ENCODE data around the gene CFAP251.

The CFAP251 gene

DNA sequence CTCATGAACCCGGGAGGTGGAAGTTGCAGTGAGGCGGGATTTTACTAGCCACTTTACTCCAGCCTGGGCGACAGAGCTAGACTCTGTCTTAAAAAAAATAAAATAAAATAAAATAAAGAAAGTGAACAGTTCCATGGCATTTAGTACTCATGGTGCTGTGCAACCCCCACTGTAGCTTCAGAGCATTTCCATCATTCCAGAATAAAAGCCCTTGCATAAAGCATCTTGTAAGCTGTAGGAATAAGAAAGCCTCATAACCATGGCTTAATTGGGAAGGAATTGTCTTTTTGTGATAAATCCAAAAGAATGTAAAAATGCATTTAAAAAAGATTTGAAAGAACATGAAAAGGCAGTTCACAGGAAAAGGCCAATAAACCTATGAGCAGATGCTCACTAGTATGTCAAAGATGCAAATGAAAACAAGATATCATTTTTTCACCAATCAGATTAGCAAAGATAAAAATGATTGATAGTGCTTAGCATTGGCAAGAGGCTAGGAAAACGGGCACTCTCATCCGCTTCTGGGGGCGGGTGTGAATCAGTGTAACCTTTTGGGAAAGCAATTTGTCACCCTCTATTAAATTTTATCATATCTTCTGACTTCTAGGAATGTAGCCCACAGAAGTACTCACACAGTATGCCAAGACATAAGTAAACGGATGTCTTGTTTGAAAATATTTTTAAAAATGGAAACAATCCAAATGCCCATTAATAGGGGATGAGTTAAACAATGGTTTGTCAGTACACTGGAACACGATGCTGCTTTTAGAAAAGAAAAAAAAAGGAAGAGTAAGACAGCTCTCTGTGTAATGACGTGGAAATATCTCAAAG is 46.6 kb downstream of the CFAP251 start:
- H3K4me1 ChIP-seq (ENCODE audit: insufficient read depth, low read length), result no peaks in the 10 kb centered on the region
- no peaks in the 10 kb centered on the region for H3K36me3 ChIP-seq (ENCODE audit: insufficient read depth, low read length)
- no peak overlapping the region for H3K4me3 ChIP-seq (ENCODE audit: low read depth in 1 of 2, low read length in 2 of 2)
- H3K9ac ChIP-seq (ENCODE audit: low read length), result no peak overlapping the region
- no peaks in the 10 kb centered on the region for H3K27me3 ChIP-seq (ENCODE audit: control insufficient read depth in 1 of 2, insufficient read depth in 2 of 2, low read length in 2 of 2)
- no peaks in the 10 kb centered on the region for H3K9me3 ChIP-seq (ENCODE audit: low read length)
- H3K27ac ChIP-seq (ENCODE audit: low read depth, low read length), result no peak overlapping the region

DNA sequence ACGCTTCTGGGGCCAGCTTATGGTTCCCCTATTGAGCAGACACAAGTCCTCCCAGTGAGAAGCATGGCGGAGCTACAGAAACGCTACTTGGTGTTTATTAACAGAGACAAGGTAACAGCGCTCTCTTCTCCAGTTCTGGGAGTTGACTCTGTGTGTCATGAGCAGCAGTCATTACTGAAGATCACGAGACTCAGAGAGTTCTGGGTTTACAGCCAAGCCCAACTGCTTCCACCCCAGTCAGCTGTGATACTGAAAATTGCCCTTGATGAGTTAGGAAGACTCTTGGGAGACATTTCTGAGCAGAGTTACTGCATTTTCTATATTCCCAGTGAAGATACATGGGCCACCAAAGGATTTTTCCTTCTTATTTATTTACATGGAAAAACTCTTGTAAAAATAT is 48.6 kb downstream of the CFAP251 start:
- no peaks in the 10 kb centered on the region for H3K4me1 ChIP-seq (ENCODE audit: insufficient read depth, low read length)
- no peak overlapping the region for H3K9ac ChIP-seq (ENCODE audit: low read length)
- H3K27ac ChIP-seq (ENCODE audit: low read depth, low read length), result no peak overlapping the region
- no peaks in the 10 kb centered on the region for H3K36me3 ChIP-seq (ENCODE audit: insufficient read depth, low read length)
- no peaks in the 10 kb centered on the region for H3K9me3 ChIP-seq (ENCODE audit: low read length)
- no peaks in the 10 kb centered on the region for H3K27me3 ChIP-seq (ENCODE audit: control insufficient read depth in 1 of 2, insufficient read depth in 2 of 2, low read length in 2 of 2)
- no peak overlapping the region for H3K4me3 ChIP-seq (ENCODE audit: low read depth in 1 of 2, low read length in 2 of 2)

DNA sequence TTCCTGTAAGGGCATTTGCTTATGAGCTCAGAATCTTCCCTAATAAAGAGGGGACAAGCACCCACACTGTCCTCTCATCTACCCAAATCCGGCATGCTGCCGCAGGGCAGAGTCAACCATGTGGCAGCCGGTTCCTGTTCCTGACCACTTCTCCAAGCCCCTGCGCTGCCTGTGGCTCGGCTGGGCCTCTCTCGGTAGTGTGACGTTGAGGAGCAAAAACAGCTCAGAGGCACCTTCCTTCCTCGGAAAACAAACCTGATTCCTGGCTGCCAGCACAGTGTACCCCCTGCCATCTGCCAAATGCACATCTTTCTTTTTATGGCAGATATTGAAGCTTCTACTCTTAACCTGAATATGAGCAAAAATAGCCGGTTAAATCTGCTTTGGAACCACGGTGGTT is 50.5 kb downstream of the CFAP251 start:
- H3K27me3 ChIP-seq (ENCODE audit: control insufficient read depth in 1 of 2, insufficient read depth in 2 of 2, low read length in 2 of 2), result no peaks in the 10 kb centered on the region
- H3K4me1 ChIP-seq (ENCODE audit: insufficient read depth, low read length), result no peaks in the 10 kb centered on the region
- no peaks in the 10 kb centered on the region for H3K36me3 ChIP-seq (ENCODE audit: insufficient read depth, low read length)
- H3K4me3 ChIP-seq (ENCODE audit: low read depth in 1 of 2, low read length in 2 of 2), result no peak overlapping the region
- H3K9ac ChIP-seq (ENCODE audit: low read length), result no peak overlapping the region
- no peak overlapping the region for H3K27ac ChIP-seq (ENCODE audit: low read depth, low read length)
- H3K9me3 ChIP-seq (ENCODE audit: low read length), result no peaks in the 10 kb centered on the region

DNA sequence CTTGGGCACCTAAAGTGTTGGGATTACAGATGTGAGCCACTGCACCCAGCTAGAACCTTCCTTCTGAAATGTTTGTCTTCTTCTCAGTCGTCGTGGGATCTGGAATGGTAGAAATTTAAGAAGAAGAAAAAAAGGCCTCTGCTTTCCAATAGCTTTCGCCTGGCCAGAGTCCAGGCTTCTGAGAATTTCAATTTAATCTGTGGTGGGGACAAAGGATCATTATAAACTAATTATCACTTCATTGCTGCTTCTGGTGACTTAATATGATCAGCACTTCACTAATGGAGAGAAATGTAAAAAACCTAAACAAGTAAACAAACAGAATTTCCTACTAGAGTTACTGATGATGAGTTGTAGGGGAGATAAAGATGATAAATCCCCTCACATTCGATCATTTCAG is 51.3 kb downstream of the CFAP251 start:
- no peaks in the 10 kb centered on the region for H3K9me3 ChIP-seq (ENCODE audit: low read length)
- no peak overlapping the region for H3K27ac ChIP-seq (ENCODE audit: low read depth, low read length)
- no peaks in the 10 kb centered on the region for H3K36me3 ChIP-seq (ENCODE audit: insufficient read depth, low read length)

DNA sequence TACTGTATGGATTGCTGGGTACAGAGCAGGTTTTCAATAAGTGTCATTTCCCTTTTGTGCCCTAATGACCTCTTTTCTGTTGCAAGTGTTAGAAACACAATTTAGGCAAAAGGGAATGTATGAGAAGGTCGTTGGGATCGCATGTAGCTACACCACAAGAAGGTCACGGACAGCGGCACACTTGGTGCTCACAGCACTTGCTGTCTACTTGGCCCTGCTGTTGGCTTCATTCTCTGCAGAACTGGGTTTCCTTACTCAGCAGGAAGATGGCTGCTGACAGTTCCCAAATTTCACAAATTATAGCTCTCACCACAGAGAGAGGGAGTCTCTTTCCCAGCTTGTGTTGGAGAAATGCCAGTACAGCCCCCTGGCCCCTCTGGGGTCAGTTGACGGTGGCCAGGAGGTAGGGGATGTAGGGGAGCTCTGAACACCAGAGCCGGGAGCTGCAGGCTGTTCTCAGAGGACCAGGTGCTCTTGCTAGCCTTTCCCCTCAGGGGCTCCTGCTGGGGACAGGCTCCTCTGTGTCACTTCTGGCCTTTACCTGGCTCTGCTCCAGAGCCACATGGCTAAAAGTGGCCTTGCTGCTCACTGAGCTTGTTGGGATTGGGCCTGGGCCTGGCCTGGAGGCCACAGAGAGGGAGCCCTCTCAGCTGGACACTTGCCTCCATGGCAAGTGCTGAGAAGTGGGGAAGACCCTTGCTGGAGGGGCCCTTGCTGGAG is 52.3 kb downstream of the CFAP251 start:
- no peaks in the 10 kb centered on the region for H3K9me3 ChIP-seq (ENCODE audit: low read length)
- no peak overlapping the region for H3K4me3 ChIP-seq (ENCODE audit: low read depth in 1 of 2, low read length in 2 of 2)
- H3K36me3 ChIP-seq (ENCODE audit: insufficient read depth, low read length), result no peaks in the 10 kb centered on the region
- H3K27me3 ChIP-seq (ENCODE audit: control insufficient read depth in 1 of 2, insufficient read depth in 2 of 2, low read length in 2 of 2), result no peaks in the 10 kb centered on the region
- H3K9ac ChIP-seq (ENCODE audit: low read length), result no peak overlapping the region
- no peaks in the 10 kb centered on the region for H3K4me1 ChIP-seq (ENCODE audit: insufficient read depth, low read length)
- no peak overlapping the region for H3K27ac ChIP-seq (ENCODE audit: low read depth, low read length)

More for the DNA sequence above, 51.3 kb downstream of the CFAP251 start:
- Histone ChIP-seq H3K27me3 (ENCODE audit: control insufficient read depth in 1 of 2, insufficient read depth in 2 of 2, low read length in 2 of 2) (no peaks in the 10 kb centered on the region), H3K4me1 (ENCODE audit: insufficient read depth, low read length) (no peaks in the 10 kb centered on the region), H3K4me3 (ENCODE audit: low read depth in 1 of 2, low read length in 2 of 2) (no peak overlapping the region), H3K9ac (ENCODE audit: low read length) (no peak overlapping the region)

DNA sequence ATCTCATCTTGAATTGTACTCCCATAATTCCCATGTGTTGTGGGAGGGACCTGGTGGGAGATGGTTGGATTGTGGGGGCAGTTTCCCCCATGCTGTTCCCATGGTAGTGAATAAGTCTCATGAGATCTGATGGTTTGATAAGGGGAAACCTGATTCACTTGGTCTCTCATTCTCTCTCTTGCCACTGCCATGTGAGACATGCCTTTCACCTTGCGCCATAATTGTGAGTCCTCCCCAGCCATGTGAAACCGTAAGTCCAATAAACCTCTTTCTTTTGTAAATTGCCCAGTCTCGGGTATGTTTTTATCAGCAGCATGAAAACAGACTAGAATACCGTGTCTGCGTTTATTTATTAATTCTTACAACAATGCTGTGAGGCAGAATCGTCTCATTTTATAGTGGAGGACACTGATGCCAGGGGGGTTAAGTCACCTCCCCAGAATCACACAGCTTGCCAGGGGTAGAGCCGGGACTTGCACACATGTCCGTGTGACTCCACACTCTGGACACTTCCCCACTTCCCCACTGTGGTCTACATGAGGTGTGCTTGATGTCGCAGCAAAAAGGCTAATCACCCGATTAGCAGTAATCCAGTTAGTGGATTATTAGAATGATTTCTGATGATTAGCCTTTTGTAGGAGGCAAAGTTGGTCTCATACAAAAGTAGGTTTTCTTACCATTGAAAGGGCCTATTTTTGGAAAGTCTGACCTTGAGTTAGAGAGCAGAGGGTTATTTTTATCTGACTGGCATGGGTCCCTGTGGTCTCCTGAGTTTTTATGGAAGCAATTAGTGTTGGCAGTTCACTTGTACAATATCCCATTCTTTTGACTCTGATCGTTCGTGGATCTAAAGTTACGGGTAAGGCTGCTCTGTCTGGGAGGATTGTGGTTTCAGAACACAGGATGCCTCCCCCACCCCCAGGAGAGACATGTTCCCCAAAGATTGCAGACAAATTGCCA is 55.9 kb downstream of the CFAP251 start:
- no peak overlapping the region for H3K4me3 ChIP-seq (ENCODE audit: low read depth in 1 of 2, low read length in 2 of 2)
- no peaks in the 10 kb centered on the region for H3K9me3 ChIP-seq (ENCODE audit: low read length)
- no peaks in the 10 kb centered on the region for H3K36me3 ChIP-seq (ENCODE audit: insufficient read depth, low read length)
- H3K27me3 ChIP-seq (ENCODE audit: control insufficient read depth in 1 of 2, insufficient read depth in 2 of 2, low read length in 2 of 2), result no peaks in the 10 kb centered on the region
- H3K9ac ChIP-seq (ENCODE audit: low read length), result no peak overlapping the region
- no peaks in the 10 kb centered on the region for H3K4me1 ChIP-seq (ENCODE audit: insufficient read depth, low read length)
- H3K27ac ChIP-seq (ENCODE audit: low read depth, low read length), result no peak overlapping the region

DNA sequence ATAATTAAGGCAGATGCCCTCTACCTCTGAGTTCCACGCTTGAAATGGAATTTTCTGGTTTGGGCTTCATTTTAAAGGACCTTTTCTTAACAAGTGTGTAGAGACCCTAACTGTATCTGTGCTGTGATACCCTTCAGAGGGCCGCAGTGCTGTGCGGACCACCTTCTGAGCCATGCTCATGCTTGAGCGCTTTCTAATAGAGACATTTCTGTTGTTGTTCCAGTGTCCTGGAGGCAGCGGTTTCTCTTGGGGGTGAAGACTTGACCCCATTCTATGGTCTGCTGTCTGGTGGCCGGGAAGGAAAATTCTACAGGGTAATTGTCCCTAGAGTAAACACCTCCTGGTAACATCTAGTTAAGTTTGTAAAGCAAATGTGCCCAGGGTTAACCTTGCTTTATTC is 56.6 kb downstream of the CFAP251 start:
- H3K4me1 ChIP-seq (ENCODE audit: insufficient read depth, low read length), result no peaks in the 10 kb centered on the region
- H3K27ac ChIP-seq (ENCODE audit: low read depth, low read length), result no peak overlapping the region
- no peaks in the 10 kb centered on the region for H3K9me3 ChIP-seq (ENCODE audit: low read length)
- no peak overlapping the region for H3K9ac ChIP-seq (ENCODE audit: low read length)
- H3K36me3 ChIP-seq (ENCODE audit: insufficient read depth, low read length), result no peaks in the 10 kb centered on the region
- no peaks in the 10 kb centered on the region for H3K27me3 ChIP-seq (ENCODE audit: control insufficient read depth in 1 of 2, insufficient read depth in 2 of 2, low read length in 2 of 2)
- no peak overlapping the region for H3K4me3 ChIP-seq (ENCODE audit: low read depth in 1 of 2, low read length in 2 of 2)

DNA sequence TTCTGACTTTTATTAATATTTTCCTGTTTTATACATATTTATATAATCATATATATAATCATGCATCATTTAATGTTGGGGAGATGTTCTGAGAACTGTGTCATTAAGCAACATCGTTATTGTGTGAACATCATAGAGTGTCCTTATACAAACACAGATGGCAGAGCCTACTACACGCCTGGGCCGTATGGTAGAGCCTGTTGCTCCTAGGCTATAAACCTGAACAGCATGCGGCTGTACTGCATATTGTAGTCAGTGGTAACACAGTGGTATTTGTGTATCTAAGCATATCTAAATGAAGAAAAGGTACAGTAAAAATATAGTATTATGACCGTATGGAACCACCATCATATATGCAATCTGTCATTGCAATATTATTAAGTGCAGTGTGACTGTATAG is 58.6 kb downstream of the CFAP251 start:
- H3K27ac ChIP-seq (ENCODE audit: low read depth, low read length), result no peak overlapping the region
- no peaks in the 10 kb centered on the region for H3K4me1 ChIP-seq (ENCODE audit: insufficient read depth, low read length)
- no peak overlapping the region for H3K4me3 ChIP-seq (ENCODE audit: low read depth in 1 of 2, low read length in 2 of 2)
- H3K27me3 ChIP-seq (ENCODE audit: control insufficient read depth in 1 of 2, insufficient read depth in 2 of 2, low read length in 2 of 2), result no peaks in the 10 kb centered on the region
- no peaks in the 10 kb centered on the region for H3K36me3 ChIP-seq (ENCODE audit: insufficient read depth, low read length)
- no peaks in the 10 kb centered on the region for H3K9me3 ChIP-seq (ENCODE audit: low read length)
- no peak overlapping the region for H3K9ac ChIP-seq (ENCODE audit: low read length)

DNA sequence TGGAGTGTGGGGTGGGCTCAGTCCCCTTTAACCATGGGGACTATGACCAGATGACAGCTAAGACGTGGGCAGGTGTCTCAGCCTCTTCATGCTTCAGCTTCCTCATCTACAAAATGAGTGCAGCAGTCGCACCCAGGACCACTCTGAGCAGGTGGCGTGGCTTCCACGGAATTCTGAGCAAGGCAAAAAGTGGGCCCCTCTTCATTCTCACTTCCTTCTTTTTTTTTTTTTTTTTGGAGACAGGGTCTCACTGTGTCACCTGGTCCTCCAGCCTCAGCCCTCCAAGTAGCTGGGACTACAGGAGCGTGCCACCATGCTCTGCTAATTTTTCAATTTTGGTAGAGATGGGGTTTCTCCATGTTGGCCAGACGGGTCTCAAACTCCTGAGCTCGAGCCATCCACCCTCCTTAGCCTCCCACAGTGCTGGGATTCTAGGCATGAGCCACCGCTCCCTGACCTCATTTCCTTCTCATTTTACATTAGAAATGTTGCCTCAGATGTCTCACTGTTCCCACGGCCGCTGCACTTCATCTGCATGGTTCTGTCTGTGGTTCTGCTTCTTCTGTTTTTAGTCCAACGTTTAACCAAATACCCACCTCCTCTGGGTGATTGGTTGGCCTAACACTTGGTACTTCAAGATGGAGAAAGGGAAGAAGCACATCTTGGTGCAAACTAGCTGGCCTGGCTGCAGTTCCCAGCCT is 61.9 kb downstream of the CFAP251 start:
- H3K27me3 ChIP-seq (ENCODE audit: control insufficient read depth in 1 of 2, insufficient read depth in 2 of 2, low read length in 2 of 2), result no peaks in the 10 kb centered on the region
- H3K9ac ChIP-seq (ENCODE audit: low read length), result no peak overlapping the region
- H3K27ac ChIP-seq (ENCODE audit: low read depth, low read length), result no peak overlapping the region
- no peaks in the 10 kb centered on the region for H3K4me1 ChIP-seq (ENCODE audit: insufficient read depth, low read length)
- no peaks in the 10 kb centered on the region for H3K36me3 ChIP-seq (ENCODE audit: insufficient read depth, low read length)
- H3K4me3 ChIP-seq (ENCODE audit: low read depth in 1 of 2, low read length in 2 of 2), result no peak overlapping the region
- no peaks in the 10 kb centered on the region for H3K9me3 ChIP-seq (ENCODE audit: low read length)

DNA sequence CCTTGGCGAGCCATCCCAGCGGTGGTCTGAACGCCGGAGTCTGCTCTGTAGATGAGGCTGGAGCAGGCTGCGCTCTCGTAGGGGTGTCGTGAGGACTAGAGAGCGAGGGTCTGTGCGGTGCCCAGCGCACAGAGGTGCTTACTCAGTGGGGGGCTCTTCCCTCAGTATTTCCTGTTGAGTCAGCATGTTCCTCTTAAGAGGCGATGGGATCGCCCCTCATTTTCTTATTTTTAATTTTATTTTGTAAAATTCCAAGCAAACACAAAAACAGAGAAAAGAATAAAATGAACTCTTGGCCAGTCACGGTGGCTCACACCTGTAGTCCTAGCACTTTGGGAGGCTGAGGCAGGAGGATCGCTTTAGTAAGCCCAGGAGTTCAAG is 62.5 kb downstream of the CFAP251 start:
- Histone ChIP-seq H3K36me3 (ENCODE audit: insufficient read depth, low read length) (no peaks in the 10 kb centered on the region), H3K9ac (ENCODE audit: low read length) (no peak overlapping the region), H3K27ac (ENCODE audit: low read depth, low read length) (no peak overlapping the region), H3K9me3 (ENCODE audit: low read length) (no peaks in the 10 kb centered on the region), H3K4me3 (ENCODE audit: low read depth in 1 of 2, low read length in 2 of 2) (no peak overlapping the region), H3K27me3 (ENCODE audit: control insufficient read depth in 1 of 2, insufficient read depth in 2 of 2, low read length in 2 of 2) (no peaks in the 10 kb centered on the region), H3K4me1 (ENCODE audit: insufficient read depth, low read length) (no peaks in the 10 kb centered on the region)

DNA sequence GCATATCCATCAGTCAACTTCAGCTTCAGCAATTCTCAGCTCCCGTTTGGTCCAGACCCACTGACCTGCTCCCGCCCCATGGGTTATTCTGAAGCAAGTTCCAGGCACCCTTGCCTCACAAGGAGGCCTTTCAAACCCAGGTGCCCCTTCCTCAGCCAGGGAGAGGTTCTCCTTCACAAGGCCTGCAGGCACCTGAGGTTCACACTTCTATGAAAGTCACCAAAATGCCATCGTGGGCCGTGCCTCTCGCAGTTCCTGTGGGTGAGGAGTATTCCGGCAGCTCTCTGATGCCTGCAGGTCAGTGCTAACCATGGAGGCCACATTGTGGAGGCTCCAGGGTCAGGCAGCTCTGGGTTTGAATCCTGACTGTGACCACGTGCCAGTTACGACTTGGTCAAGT is 63.1 kb downstream of the CFAP251 start:
- no peak overlapping the region for H3K27ac ChIP-seq (ENCODE audit: low read depth, low read length)
- no peak overlapping the region for H3K9ac ChIP-seq (ENCODE audit: low read length)

More for the DNA sequence above, 63.1 kb downstream of the CFAP251 start:
- H3K36me3 ChIP-seq (ENCODE audit: insufficient read depth, low read length), result no peaks in the 10 kb centered on the region
- H3K4me1 ChIP-seq (ENCODE audit: insufficient read depth, low read length), result no peaks in the 10 kb centered on the region
- no peaks in the 10 kb centered on the region for H3K27me3 ChIP-seq (ENCODE audit: control insufficient read depth in 1 of 2, insufficient read depth in 2 of 2, low read length in 2 of 2)
- H3K4me3 ChIP-seq (ENCODE audit: low read depth in 1 of 2, low read length in 2 of 2), result no peak overlapping the region
- no peaks in the 10 kb centered on the region for H3K9me3 ChIP-seq (ENCODE audit: low read length)

Measured in muscle layer of colon (tissue), 2 donors.